HG03521 (cell line): ENCODE data around the gene PSRC1.

Source experiments
- ATAC-seq: cut with Tn5 transposase; IDR thresholded peaks from one replicate; pipeline ENCODE4 v1.9.1; 2021; ENCODE audit warnings: mild to moderate bottlenecking, moderate library complexity; ENCODE audit not compliant: unreplicated experiment

The PSRC1 gene

DNA sequence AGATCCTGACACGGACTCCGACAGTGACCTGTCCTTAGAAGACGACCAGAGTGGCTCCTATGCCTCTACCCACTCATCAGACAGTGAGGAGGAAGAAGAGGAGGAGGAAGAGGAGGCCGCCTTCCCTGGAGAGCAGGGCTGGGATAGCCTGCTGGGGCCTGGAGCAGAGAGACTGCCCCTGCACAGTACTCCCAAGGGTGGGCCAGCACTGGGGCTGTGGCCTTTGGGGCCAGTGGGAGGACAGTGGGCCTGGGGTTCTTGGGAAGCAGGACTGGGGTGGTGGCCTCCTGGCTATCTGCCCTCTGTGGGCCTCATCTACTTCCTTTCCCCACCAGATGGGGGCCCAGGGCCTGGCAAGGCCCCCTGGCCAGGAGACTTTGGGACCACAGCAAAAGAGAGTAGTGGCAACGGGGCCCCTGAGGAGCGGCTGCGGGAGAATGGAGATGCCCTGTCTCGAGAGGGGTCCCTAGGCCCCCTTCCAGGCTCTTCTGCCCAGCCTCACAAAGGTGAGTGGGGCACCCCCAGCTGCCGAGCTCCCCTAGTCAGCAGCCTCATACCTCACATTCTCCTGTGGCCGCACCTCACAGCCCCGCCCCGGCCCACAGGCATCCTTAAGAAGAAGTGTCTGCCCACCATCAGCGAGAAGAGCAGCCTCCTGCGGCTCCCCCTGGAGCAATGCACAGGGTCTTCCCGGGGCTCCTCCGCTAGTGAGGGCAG is 10.0 kb downstream of the PSRC1 start:
- ATAC-seq, result no peak

DNA sequence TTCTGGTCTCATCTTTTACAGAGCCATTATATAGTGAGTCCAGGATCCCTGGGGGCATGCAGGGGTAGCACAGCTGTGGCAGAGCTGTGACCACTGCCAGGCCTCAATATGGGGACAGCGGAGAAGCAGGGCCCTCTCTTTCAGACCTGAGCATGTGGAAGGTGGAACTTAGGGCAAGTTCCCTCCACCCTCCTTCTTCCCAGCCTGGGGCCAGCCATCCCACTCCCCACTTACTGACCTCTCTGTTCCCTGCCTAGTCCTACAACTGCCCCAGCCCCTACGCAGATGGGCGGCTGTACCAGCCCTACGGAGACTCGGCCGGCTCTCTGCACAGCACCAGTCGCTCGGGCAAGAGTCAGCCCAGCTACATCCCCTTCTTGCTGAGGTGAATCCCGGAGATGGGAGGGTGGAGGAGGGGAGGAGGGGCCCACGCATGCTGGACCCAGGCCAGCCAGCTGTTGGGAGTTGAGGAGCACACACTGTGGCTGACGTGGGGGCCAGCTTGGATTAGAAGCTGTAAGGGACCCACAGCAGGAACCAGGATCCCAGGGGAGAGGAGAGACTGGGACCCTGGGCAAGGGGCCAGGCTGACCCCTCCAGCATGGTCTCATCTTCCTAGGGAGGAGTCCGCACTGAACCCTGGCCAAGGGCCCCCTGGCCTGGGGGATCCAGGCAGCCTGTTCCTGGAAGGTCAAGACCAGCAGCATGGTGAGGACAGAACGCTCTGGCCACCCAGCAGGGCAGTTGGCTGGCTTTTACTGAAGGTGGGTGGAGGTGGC is 10.7 kb downstream of the PSRC1 start:
- ATAC-seq, result no peak

DNA sequence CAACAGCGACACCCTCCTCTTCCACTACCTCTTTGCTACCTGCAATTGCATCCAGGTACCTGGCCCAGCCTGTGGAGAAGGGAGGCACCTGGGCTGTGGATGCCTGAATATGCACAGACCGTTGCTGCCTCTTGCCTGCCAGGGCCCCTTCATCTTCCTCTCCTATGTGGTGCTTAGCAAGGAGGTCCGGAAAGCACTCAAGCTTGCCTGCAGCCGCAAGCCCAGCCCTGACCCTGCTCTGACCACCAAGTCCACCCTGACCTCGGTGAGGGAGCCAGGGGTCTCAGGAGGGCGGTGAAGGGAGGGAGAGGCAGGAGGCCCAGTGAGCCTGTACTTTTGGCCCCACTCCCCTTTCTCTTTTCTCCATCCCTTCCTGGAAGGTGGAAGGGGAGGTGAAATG is 11.5 kb downstream of the PSRC1 start:
- ATAC-seq, result no peak

DNA sequence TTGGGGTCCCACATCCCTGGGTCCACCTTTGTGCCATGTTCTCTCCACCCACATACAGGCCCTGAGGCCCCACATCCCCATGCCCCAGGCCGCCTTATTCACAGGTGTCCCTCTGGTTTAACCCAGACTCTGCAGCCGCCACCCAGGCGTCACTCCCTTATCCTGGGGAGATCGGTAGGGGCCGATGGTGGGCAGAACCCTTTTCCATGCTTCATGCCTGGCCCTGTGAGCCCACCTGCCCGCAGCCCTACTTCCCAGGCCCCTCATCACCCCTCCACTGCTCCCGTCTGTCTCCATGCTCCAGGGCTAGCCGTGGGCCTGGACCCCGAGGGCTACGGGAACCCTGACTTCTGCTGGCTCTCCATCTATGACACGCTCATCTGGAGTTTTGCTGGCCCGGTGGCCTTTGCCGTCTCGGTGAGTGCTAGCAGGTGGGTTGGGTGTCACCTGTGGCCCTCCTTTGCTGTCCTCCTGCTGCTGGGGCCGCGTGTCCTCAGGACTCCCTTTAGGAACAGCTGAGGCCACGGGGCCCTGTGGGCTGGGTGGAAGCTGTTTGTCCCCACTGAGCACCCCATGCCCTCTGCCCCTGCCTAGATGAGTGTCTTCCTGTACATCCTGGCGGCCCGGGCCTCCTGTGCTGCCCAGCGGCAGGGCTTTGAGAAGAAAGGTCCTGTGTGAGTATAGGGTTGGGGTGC is 12.2 kb downstream of the PSRC1 start:
- no peak for ATAC-seq

DNA sequence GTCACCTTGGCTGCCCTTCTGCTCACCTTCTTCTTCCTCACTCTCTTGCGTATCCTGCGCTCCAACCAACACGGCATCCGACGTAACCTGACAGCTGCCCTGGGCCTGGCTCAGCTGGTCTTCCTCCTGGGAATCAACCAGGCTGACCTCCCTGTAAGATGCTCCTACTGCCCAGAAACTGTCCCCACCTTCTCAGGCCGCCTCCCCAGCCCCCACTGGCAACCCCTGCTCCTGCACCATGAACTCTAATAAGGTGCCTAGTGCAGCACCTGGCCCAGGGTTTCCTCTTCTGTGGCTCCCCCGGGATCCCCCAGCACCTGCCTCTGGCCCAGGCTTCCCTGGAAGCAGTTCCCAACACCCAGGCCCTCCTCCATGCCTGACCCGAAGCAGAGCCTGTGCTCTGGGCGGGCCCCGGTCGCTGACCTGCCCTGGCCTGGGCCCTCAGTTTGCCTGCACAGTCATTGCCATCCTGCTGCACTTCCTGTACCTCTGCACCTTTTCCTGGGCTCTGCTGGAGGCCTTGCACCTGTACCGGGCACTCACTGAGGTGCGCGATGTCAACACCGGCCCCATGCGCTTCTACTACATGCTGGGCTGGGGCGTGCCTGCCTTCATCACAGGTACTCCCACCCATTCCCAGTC is 12.8 kb downstream of the PSRC1 start:
- ATAC-seq, result no peak

DNA sequence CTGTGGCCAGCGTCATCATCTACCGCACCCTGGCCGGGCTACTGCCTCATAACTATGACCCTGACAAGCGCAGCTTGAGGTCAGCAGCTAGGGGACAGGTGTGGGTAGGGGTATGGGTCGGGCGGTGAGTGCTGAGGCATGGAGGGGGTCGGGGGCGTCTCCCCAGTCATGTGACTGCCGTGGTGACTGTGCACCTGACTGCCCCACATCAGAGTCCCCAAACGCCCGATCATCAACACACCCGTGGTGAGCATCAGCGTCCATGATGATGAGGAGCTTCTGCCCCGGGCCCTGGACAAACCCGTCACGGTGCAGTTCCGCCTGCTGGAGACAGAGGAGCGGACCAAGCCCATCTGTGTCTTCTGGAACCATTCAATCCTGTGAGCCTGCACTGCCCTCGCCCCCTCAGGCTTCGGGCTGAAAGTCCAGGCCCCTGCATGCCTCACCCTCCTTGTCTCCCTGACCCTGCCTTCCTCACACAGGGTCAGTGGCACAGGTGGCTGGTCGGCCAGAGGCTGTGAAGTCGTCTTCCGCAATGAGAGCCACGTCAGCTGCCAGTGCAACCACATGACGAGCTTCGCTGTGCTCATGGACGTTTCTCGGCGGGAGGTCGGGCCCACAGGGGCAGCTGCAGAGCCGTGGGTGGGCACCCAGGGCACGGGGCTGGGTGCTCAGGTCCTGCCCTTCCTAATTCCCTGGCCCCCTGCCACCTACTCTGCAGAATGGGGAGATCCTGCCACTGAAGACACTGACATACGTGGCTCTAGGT is 13.5 kb downstream of the PSRC1 start:
- ATAC-seq, result no peak

DNA sequence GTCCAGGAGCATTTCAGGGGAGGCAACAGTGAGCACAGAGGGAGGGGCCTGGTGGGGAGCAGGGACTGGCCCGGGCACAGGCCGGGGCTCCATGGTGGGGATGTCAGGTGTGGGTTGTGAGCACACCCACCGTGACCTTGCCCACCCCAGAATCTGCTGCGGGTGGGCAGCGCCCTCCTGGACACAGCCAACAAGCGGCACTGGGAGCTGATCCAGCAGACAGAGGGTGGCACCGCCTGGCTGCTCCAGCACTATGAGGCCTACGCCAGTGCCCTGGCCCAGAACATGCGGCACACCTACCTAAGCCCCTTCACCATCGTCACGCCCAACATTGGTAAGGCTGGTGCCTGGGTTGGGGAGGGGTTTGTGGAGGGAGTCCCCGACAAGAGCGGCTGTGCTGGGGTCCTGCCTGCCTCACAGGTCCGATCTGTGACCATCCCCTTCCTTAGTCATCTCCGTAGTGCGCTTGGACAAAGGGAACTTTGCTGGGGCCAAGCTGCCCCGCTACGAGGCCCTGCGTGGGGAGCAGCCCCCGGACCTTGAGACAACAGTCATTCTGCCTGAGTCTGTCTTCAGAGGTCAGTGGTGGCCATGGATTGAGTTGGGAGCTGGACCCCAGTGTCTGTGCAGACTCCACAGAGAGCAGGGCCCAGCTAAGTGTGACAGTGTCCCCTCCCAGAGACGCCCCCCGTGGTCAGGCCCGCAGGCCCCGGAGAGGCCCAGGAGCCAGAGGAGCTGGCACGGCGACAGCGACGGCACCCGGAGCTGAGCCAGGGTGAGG is 14.3 kb downstream of the PSRC1 start:
- ATAC-seq, result no peak

DNA sequence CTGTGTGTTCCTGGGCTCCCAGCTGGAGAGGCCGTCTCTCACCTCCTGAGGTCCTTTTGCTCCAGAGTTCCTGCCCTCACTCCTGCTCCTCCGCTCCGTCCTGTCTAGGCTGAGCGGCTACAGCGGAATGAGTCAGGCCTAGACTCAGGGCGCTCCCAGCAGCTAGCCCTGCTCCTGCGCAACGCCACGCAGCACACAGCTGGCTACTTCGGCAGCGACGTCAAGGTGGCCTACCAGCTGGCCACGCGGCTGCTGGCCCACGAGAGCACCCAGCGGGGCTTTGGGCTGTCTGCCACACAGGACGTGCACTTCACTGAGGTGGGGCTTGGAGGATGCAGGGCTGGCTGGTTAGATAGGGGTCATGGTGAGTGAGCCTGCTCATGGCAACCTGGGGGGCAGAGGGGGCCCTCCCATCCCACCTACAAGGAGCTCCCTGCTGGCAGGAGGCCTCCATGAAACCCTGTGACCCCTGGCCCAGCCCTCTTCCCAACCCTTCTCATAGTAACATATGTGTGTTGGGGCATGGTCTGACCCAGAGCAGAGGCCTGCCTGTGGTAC is 15.1 kb downstream of the PSRC1 start:
- no peak for ATAC-seq

DNA sequence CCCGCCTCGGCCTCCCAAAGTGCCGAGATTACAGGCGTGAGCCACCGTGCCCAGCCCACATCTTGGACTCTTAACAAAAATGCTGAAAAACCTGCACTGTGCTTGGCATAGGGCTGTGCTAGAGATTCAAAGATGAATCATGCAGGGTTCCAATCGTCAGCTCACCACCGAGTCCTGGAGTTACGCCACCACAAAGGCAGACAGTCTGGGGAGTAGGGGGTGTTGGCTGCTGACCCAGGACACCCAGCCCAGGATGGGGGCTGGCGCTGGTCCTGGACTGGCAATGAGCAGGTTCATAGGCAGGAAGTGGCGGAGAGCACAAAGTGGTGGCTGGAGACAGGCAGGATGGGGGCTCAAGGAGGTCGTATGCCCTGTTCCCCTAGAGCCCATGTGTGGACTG is 16.0 kb downstream of the PSRC1 start:
- no peak for ATAC-seq

DNA sequence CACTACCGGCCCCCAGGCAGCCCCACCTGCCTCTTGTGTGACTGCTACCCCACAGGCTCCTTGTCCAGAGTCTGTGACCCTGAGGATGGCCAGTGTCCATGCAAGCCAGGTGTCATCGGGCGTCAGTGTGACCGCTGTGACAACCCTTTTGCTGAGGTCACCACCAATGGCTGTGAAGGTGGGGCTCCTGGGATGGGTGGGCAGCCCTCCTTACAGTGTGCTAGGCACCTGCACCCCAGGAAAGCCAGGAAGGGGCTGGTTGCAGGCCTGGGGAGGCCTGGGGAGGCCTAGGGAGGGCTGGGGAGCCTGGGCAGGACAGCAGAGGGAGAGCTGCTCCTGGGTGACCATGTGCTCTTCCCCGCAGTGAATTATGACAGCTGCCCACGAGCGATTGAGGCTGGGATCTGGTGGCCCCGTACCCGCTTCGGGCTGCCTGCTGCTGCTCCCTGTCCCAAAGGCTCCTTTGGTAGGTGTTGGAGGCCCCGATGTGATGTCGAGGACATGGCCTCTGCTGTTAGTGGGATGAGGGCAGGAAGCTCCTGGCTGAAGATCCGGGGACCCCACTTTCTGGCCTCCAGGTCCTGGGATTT is 17.1 kb downstream of the PSRC1 start:
- no peak for ATAC-seq

DNA sequence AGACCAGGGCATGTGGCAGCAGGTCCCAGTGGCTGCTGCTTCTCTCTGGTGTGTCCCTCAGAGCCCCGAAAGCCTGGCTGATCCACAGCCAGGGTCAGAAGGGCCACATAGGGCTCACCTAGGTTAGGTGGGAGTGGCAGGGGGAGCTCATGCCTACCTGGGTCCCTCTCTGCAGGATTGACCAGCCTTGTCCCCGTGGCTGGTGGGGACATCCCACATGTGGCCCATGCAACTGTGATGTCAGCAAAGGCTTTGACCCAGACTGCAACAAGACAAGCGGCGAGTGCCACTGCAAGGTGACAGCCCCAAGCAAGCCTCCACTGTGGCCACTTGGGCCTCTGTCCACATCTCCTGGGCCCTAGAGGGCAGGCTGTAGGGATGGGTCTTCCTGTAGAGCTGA is 17.9 kb downstream of the PSRC1 start:
- ATAC-seq, result no peak

DNA sequence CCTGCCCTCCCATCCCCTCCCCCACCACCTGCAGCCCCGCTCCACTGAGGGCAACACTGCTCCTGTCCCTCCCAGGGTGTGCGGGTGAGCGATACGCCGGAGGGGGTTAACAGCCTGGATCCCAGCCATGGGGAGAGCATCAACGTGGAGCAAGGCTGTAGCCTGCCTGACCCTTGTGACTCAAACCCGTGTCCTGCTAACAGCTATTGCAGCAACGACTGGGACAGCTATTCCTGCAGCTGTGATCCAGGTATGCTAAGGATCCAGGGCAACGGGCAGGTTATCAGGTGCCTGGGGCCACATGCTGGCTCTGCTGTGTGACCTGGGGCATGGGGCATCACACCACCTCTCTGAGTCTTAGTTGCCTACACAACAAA is 18.6 kb downstream of the PSRC1 start:
- ATAC-seq, result no peak

DNA sequence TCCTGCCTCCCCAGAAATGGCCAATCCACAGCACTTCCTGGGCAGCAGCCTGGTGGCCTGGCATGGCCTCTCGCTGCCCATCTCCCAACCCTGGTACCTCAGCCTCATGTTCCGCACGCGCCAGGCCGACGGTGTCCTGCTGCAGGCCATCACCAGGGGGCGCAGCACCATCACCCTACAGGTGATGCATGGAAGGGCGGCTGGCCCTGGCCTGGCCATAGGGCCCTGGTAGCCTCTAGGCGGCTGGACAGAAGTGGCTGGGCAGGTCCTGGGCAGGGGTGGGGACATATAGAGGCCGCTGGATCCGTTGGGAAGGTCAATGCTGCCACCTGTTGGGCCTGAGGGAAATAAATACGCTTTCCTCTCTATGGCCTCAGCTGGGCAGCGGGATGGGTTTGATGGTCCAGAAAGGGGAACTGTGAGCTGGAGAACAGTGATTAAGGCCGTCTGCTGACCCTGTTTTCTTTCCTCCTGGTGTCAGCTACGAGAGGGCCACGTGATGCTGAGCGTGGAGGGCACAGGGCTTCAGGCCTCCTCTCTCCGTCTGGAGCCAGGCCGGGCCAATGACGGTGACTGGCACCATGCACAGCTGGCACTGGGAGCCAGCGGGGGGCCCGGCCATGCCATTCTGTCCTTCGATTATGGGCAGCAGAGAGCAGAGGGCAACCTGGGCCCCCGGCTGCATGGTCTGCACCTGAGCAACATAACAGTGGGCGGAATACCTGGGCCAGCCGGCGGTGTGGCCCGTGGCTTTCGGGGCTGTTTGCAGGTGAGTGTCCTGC is 19.2 kb downstream of the PSRC1 start:
- no peak for ATAC-seq

DNA sequence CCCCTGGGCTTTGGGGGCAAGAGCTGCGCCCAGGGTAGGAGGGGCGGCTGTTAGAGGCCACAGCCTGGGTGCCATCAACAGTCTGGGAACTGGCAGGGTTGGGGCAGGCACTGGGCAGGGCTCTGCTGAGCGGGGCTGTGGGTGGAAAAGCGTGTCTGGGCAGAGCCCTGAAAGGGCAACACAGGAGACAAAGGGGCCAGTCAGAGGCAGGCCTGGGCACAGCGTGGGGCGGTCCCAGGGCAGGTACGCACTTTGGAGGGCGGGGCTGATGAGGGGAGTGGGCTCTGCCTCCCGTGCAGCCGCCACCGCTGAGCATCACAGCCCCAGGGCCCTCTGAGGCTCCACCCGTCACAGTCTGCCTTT is 19.7 kb downstream of the PSRC1 start:
- ATAC-seq, result no peak

DNA sequence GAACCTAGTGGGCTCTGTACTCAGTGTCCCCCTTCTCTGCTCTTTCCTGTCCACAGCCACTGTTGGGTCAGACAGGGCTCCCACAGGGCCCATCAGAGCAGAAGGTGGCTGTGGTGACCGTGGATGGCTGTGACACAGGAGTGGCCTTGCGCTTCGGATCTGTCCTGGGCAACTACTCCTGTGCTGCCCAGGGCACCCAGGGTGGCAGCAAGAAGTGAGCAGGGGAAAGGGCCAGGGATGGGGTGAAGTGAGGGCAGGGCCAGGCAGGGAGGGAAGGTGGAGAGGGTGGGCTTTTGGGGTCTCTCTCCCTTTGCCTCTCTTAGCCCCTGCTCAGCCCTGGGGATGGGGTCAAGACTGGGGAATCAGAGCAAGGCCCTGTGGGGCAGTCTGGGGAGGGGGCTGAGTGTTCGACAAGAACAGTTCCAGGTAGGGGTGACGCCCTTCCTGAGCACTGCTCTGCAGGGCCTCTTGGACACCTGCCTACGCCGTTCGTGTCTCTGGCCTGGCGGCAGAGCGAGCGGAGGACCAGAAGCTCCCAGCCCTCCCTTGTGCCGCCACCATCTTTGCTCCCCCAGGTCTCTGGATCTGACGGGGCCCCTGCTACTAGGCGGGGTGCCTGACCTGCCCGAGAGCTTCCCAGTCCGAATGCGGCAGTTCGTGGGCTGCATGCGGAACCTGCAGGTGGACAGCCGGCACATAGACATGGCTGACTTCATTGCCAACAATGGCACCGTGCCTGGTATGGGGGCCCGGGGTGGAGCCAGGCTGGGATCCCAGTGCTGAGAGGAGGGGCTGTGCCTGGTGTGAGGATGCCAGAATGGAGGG is 20.5 kb downstream of the PSRC1 start:
- no peak for ATAC-seq

DNA sequence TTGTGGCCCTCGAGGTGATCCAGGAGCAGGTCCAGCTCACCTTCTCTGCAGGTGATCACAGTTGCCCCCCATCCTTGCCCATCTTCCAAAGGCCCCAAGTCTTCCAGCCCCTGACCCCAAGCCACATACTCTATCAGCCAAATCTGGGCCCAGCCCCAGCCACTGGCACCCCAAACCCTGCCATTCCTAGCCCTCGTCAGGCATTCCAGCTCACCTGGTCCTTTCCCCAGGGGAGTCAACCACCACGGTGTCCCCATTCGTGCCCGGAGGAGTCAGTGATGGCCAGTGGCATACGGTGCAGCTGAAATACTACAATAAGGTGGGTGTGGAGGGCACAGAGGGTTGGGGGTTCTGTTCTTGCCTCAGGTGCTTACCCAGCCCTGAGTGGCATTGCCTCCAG is 21.4 kb downstream of the PSRC1 start:
- no peak for ATAC-seq

DNA sequence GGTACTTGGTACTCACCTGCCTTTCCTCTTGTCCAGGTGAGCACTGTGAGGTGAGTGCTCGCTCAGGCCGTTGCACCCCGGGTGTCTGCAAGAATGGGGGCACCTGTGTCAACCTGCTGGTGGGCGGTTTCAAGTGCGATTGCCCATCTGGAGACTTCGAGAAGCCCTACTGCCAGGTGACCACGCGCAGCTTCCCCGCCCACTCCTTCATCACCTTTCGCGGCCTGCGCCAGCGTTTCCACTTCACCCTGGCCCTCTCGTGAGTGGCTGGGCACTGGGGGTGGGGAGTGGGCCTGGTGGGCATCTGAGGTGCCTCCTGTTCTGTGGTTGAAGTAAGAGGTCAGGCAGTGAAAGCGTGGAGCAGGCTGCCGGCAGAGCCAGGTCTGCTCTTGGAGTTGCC is 21.9 kb downstream of the PSRC1 start:
- no peak for ATAC-seq
